Ammon's horn (tissue), 1 donor: ENCODE data around the gene HECW1.
A peak's percentile ranks its signal among the peaks of the same experiment; 100 is the strongest.

Experiments used
- DNase-seq: peaks from one replicate; pipeline ENCODE4 v3.0.0-alpha.2; 2016; ENCODE audit warnings: low spot score

Gene HECW1

DNA sequence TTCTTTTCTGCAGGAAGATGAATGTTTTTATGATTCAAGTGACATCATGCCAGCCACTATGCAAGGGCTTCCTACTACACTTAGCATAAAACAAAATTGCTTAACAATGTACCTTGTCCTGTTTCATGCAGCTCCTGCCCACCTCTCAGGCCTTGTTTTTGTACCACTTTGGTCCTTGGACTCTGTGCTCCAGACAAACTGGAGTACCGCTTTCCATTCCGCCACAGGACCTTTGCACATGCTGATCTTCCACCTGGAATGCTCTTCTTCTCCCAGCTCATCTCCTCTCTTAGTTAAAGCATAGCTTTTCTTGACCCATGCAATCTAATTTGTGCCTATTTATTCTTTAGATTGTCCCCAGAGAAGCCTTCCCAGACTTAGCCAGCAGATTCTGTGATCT lies 393.0 kb downstream of the HECW1 start:
- no peak for DNase-seq

DNA sequence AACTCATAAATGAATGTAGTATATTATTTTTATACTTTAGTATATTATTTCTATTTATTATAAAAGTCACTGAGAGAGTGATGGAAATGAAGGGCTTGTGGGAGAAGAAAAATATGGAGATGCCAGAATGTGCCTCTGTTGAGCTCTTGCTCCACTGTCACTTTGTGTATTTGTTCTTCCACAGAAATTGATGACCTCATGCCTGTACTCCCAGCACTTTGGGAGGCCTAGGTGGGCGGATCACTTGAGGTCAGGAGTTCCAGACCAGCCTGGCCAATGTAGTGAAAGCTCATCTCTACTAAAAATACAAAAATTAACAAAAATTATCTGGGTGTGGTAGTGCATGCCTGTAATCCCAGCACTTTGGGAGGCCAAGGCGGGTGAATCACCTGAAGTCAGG lies 394.0 kb downstream of the HECW1 start:
- no peak for DNase-seq

DNA sequence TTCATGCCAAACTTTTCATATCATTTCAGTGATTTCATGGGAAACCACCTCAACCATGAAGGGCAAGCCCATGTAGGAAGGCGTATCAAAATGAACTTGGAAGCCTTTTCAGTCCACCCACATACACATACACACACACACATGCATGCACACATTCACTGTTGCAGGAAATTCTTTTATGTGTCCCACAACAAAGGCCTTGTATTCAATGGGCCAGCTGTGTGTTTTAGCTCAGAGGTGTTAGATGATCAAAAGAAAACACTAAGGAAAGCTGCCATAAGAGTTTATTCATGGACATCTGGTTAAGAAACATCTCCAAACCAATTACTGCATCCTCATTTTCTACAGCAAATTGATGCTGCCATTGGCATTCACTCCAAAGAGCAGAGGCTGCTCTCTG lies 396.0 kb downstream of the HECW1 start:
- DNase-seq: no peak

DNA sequence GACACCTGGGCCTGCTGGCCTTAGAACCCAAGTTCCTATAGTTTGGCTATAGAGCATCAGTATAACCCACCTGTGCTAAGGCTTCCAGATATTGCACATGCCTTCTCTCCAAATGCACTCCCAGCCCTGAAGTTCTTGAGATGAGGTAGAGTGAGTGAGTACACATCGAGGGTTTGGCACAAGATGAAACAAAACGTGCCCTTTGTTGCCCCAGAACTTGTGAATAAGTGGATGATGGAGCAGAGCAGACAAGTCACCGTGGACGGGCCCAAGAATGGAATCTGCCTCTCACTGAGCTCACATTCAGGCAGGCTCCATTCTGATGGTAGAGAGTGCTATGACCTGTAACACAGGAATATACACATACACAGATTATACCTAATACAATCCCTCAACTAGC lies 397.5 kb downstream of the HECW1 start:
- no peak for DNase-seq

DNA sequence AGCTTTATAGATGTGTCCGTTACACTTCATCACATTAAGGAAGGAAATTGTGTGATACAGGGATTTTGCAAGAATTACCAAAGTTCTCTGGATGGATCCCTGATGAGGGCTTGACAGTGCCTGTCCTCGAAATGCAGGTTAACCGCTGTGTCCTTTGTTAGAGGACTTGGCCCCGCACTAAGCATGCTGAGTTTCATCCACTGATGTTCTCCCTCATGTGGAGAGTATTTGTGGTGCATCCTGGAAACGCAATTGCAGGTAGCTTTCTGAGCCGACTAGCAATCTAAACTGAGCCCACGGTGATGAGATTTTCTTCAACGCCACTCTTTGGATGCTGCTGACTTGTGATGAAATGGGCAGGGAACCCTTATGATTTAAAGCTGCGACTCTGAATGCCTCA lies 398.6 kb downstream of the HECW1 start:
- no peak for DNase-seq

DNA sequence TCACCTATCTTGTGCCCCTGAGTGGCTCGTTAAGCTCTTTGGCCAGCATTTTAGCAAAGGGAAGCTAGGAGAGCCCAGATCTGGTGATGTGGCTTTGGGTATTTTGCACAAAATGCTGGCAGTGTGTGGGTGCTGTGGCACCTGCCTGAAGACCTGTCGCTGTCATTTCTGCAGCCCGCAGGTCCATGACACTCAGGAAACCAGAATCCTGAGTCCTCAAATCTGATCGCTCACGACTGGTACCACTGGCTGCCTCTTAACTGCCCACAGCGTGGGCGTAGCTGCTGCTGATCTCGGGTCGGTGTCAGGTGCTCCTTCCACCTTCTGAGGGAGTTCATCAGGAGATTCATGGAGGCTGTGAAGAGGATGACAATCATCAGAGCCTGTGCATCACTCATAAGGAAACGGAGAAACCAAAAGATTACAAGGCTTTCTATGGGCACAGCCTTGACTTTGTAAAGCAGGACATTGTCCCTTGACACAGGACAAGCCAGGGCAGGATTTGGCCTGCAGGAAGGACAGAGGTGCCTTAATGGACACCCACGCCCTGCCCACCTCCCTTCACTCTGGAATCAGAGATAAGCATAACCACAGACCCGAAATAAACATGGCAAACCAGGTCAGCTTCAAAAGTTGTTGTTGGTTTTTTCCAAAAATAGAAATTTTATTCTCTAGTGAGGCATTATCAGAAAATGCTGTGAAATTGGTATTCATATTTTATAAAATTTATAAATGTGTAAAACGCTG lies 399.5 kb downstream of the HECW1 start:
- DNase-seq: no peak

GRCh38 chr7:43513251-43513650 lies 400.8 kb downstream of the HECW1 start:
- DNase-seq: peak; percentile 73

GRCh38 chr7:43516581-43517342 lies 404.3 kb downstream of the HECW1 start:
- no peak for DNase-seq

GRCh38 chr7:43517464-43517863 lies 405.0 kb downstream of the HECW1 start:
- no peak for DNase-seq

DNA sequence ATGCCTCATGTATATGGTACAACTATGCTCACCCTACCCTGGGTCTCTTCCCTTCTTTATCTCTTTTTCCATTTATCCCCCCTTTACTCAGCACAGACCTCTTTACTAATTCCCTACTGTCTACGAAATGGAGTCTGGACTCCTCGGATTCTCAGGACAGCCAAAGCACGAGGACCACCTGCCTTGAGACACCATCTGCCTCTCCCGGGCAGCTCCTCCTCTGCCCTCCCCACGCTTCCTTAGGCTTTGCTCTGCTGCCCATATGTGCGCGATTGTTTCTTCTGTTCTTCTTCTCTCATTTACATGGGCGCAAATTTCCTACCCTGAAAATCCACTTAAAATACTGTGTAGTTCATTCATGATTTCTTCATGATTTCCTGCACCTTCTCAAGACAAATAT lies 407.8 kb downstream of the HECW1 start:
- DNase-seq: no peak

DNA sequence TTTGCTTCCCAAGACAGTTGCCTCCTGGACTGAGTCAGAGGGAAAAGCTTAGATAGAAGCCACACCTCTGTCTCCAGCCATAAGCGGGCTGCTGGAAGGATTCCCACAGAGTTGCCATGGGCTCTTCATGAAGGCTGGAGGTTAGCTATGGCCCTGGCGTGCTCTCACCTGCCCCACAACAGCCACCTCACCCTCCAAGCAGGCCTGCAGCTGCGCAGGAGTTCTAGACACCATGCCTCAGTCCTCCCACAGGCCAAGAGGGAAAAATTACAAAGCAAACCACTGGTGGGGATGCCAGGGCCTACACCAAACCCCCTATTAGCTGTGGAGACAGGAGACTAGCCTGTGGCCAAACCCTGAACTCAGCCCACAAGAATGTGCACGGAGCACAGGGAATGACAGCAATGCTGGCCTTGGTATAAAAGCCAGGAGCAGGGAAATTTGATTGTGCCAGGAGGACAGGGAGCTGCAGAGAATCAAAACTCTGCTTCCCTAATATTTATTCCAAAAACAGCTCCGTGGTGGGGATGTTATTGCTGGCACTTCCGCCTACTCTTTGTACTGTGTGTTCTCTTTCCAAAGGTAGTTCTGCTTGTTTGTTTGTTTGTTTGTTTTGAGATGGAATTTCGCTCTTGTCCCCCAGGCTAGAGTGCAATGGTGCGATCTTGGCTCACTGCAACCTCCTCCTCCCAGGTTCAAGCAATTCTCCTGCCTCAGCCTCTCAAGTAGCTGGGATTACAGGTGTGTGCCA lies 410.1 kb downstream of the HECW1 start:
- DNase-seq: no peak

GRCh38 chr7:43528576-43529354 lies 416.3 kb downstream of the HECW1 start:
- DNase-seq: no peak

DNA sequence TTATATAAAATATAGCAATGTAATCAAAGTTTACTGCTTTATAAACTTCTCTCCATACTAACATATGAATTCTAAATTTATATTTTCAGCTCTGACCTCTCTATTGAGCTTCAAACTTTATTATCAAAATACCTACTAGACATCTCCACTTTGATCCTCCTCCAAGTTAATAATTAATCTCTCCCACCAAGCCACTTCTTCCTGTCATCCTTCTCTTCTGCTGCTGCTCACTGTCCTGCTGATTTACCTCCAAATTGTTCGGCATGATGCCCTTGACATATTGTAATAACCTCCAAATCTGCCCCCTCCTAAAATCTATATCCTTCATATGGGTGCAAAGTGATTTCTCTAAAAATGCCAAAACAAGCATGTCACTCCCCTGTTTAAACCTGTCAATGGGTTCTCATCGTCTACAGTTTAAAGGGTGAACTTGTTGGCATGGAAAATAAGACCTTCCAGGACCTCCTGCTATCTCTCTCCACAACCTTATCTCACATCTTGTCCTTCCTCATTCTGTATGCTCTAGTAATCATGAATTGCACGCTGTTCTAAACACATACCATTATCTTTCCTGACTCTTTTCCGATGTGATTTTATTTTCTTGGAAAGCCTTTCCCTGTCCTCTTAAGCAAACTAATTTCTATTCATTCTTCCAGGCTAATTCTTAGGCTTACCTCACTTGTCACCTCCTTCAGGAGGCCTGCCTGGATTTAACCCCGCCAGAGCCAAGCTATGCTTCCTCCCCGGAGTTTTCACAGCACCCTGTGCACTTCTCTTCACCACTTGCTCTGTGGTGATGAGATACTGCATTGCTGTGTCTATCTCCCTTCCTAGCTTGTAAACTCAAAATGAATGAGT lies 418.3 kb downstream of the HECW1 start:
- DNase-seq: no peak

- peak; percentile 13 for DNase-seq
Observed at GRCh38 chr7:43531700-43532099, 419.3 kb downstream of the HECW1 start.

- DNase-seq: no peak
Observed at GRCh38 chr7:43533801-43534479, 421.5 kb downstream of the HECW1 start.

- DNase-seq: no peak
Observed at GRCh38 chr7:43535031-43535451, 422.6 kb downstream of the HECW1 start.

DNA sequence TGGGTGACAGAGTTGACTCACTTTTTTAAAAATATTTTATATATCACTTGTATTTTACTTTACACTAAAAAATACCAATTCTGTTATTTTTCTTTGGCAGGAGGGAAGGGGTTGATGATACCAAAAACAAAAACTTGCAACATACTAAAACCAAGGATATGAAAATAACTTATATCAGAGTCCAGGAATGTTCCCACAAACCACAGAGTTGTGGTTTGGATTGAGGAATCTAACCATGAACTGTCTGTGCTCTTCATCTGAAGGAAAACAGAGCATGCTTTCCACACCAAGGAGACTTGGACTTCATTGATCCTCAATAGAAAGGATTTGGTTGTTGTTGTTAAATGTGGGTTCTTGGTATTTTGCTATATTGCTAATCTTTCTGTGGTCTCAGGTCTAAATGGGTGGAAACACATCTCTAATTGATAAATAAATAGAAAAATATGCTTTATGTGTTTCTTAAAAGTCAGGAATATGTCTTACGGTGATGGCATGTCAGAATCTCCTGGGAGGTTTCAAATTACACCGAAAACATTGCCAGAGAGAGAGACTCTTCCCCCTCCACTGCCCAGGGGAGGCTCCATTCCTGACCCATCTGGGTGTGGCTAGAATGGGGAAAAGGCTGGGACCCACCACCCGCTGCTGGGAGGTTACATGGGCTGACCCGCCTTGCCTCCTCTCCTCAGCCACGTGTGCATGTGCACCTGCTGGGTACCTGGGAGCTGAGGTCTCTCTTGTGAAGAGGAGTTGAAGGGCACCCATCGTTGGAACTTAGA lies 423.6 kb downstream of the HECW1 start:
- no peak for DNase-seq

GRCh38 chr7:43536773-43537172 lies 424.3 kb downstream of the HECW1 start:
- DNase-seq: no peak

- no peak for DNase-seq
Observed at GRCh38 chr7:43537765-43538403, 425.4 kb downstream of the HECW1 start.
